ENCODE results near the gene HEATR1. TPM values are rescaled to one million over a fixed set of nuclear protein-coding genes. Genes with fewer than 3 reads are reported as not detected.

HEATR1 gene
- total RNA-seq, 4 donors from 2014 or later: 9.4 to 15.7 (median 13.2) TPM

DNA sequence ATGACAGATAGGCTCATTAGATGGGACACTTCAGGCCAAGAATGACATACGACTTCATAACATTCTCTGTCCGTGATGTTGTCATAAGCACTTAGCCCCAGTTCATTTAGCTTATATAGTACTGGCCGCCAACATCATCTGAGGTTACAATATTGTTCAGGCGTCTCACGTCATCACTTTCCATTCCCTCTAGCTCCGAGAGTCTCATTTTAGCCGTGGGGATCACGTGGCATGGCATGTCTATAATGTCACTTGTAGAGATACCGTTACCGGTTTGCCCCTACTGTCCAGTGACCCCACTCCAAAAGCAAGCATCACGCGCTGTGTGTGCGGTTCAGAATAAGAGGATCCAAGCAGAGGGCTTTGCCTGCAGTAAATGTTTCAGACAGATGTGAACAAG lies 34.6 kb upstream of the HEATR1 start:
- in situ Hi-C loops (cut with MboI; ENCODE audit: low pct_ligation_motif_present in 1 of 4, low pct_unique_long_range_greater_than_20kb in 1 of 4, low sequenced_read_pairs in 3 of 4): no loop called here
- TF ChIP-seq EP300 (IDR thresholded peaks at IDR 0.05; ENCODE audit: low read depth): no peak
- TF ChIP-seq POLR2AphosphoS5 (IDR thresholded peaks at IDR 0.05): no peak
- no peak for TF ChIP-seq POLR2A (IDR thresholded peaks at IDR 0.05)
- TF ChIP-seq, protein P1, sequence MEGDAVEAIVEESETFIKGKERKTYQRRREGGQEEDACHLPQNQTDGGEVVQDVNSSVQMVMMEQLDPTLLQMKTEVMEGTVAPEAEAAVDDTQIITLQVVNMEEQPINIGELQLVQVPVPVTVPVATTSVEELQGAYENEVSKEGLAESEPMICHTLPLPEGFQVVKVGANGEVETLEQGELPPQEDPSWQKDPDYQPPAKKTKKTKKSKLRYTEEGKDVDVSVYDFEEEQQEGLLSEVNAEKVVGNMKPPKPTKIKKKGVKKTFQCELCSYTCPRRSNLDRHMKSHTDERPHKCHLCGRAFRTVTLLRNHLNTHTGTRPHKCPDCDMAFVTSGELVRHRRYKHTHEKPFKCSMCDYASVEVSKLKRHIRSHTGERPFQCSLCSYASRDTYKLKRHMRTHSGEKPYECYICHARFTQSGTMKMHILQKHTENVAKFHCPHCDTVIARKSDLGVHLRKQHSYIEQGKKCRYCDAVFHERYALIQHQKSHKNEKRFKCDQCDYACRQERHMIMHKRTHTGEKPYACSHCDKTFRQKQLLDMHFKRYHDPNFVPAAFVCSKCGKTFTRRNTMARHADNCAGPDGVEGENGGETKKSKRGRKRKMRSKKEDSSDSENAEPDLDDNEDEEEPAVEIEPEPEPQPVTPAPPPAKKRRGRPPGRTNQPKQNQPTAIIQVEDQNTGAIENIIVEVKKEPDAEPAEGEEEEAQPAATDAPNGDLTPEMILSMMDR (IDR thresholded peaks at IDR 0.05): no peak
- 88% methylated on average over 13 of the region's 13 CpGs; no CpG with 5 or more reads in 1 of the 2 donors for WGBS, 2 donors (ENCODE audit: low coverage in 1 of 2)
- no peak overlapping the region for H3K27ac ChIP-seq
- H3K9me3 ChIP-seq: no peaks in the 10 kb centered on the region
- no peak overlapping the region for H3K4me3 ChIP-seq
- no peaks in the 10 kb centered on the region for H3K27me3 ChIP-seq
- no peak for DNase-seq
- intact Hi-C loops (cut with DNase I; ENCODE audit: low total_unique reads): no loop called here
- H3K4me1 ChIP-seq: no peaks in the 10 kb centered on the region
- H3K36me3 ChIP-seq: no peaks in the 10 kb centered on the region

- intact Hi-C loops (cut with DNase I; ENCODE audit: low total_unique reads): no loop called here
- in situ Hi-C loops (cut with MboI; ENCODE audit: low pct_ligation_motif_present in 1 of 4, low pct_unique_long_range_greater_than_20kb in 1 of 4, low sequenced_read_pairs in 3 of 4): no loop called here
- 69% methylated on average over 7 of the region's 7 CpGs; no CpG with 5 or more reads in 1 of the 2 donors for WGBS, 2 donors (ENCODE audit: low coverage in 1 of 2)
- no peak for DNase-seq
- TF ChIP-seq EP300 (IDR thresholded peaks at IDR 0.05; ENCODE audit: low read depth): no peak
- no peak for TF ChIP-seq POLR2A (IDR thresholded peaks at IDR 0.05)
- TF ChIP-seq, protein P1 (IDR thresholded peaks at IDR 0.05): no peak
- TF ChIP-seq POLR2AphosphoS5 (IDR thresholded peaks at IDR 0.05): no peak
- no peaks in the 10 kb centered on the region for H3K9me3 ChIP-seq
- H3K4me3 ChIP-seq: no peak overlapping the region
- H3K4me1 ChIP-seq: no peaks in the 10 kb centered on the region
- no peaks in the 10 kb centered on the region for H3K27me3 ChIP-seq
- no peaks in the 10 kb centered on the region for H3K36me3 ChIP-seq
- no peak overlapping the region for H3K27ac ChIP-seq
These were observed 31.7 kb upstream of the HEATR1 start for GRCh38 chr1:236636017-236636416.

- Histone ChIP-seq H3K27ac (no peak overlapping the region), H3K4me3 (no peak overlapping the region), H3K4me1 (no peaks in the 10 kb centered on the region), H3K36me3 (no peaks in the 10 kb centered on the region), H3K27me3 (peaks cover 4% of the 10 kb centered on the region), H3K9me3 (peaks cover 0 to under 1% of the 10 kb centered on the region in 2 donors)
- WGBS, 2 donors (ENCODE audit: low coverage in 1 of 2): 64% methylated on average over 2 of the region's 2 CpGs; no CpG with 5 or more reads in 1 of the 2 donors
- no peak for DNase-seq
- in situ Hi-C loops (cut with MboI; ENCODE audit: low pct_ligation_motif_present in 1 of 4, low pct_unique_long_range_greater_than_20kb in 1 of 4, low sequenced_read_pairs in 3 of 4): no loop called here
- intact Hi-C loops (cut with DNase I; ENCODE audit: low total_unique reads): no loop called here
- TF ChIP-seq, protein P1 (IDR thresholded peaks at IDR 0.05): no peak
- TF ChIP-seq POLR2AphosphoS5 (IDR thresholded peaks at IDR 0.05) (no peak), EP300 (IDR thresholded peaks at IDR 0.05; ENCODE audit: low read depth) (no peak), POLR2A (IDR thresholded peaks at IDR 0.05) (no peak)
These were observed 23.6 kb upstream of the HEATR1 start for GRCh38 chr1:236627727-236628408.

DNA sequence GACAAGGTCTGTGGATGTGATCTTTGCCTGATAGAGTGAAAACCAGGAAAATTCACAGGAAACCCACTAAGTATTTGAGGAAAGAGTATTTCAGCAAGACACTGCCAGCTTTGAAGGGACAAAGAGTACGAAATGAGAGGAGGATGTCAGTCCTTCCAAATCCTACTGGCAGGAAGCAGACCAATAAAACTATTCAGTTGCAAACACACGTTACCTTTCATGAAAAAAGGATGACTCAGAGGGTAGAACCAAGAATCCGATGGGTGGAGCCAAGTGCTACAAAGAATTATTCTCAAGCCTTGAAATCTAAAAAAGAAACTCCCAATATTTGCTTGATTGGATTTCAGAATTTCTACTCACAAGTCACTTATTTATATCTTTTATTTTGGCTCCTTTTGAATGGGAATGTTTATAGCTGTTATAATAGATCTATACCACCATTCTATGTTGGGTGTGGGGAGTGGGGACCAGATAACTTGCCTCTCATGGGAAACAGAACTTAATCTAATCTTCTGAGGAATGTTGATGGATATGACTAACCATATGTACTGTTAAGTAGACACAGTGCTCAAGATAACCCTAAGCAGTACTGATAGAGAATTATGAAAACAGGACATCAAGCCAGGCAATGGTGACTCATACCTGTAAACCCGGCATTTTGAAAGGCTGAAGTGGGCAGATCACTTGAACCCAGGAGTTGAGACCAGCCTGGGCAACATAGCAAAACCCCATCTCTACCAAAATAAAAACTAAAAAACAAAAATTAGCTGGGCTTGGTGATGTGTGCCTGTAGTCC lies 19.3 kb upstream of the HEATR1 start:
- intact Hi-C loops (cut with DNase I; ENCODE audit: low total_unique reads): no loop called here
- TF ChIP-seq POLR2A (IDR thresholded peaks at IDR 0.05) (no peak), EP300 (IDR thresholded peaks at IDR 0.05; ENCODE audit: low read depth) (no peak), POLR2AphosphoS5 (IDR thresholded peaks at IDR 0.05) (no peak)
- TF ChIP-seq, protein P1 (IDR thresholded peaks at IDR 0.05): no peak
- H3K4me3 ChIP-seq: no peak overlapping the region
- 39 to 55% methylated on average over 4 of the region's 4 CpGs for WGBS, 2 donors (ENCODE audit: low coverage in 1 of 2)
- no peak overlapping the region for H3K27ac ChIP-seq
- no peaks in the 10 kb centered on the region for H3K4me1 ChIP-seq
- H3K36me3 ChIP-seq: no peaks in the 10 kb centered on the region
- peaks cover 11% of the 10 kb centered on the region for H3K27me3 ChIP-seq
- H3K9me3 ChIP-seq: peaks cover 4 to 6% of the 10 kb centered on the region in 2 donors
- DNase-seq: no peak
- in situ Hi-C loops (cut with MboI; ENCODE audit: low pct_ligation_motif_present in 1 of 4, low pct_unique_long_range_greater_than_20kb in 1 of 4, low sequenced_read_pairs in 3 of 4): loop anchor here in 2 of 4 donors (25.0 kb wide), 1 partner anchor 939 kb away; no protein-coding TSS in a partner anchor

Data from transverse colon (tissue), 4 donors.